ENCODE data around the gene KLHL13.

Gene KLHL13

GRCh38 chrX:117898226-117898625 lies 218.4 kb downstream of the KLHL13 start:
- DNase-seq (ENCODE audit: insufficient read length, low spot score) (no peak), FAIRE-seq (no peak)

GRCh38 chrX:117895418-117895817 lies 221.2 kb downstream of the KLHL13 start:
- FAIRE-seq (no peak), DNase-seq (ENCODE audit: insufficient read length, low spot score) (no peak)

- DNase-seq (ENCODE audit: insufficient read length, low spot score), result no peak
- FAIRE-seq, result no peak
Measured at GRCh38 chrX:117892469-117892868, 224.1 kb downstream of the KLHL13 start.

- FAIRE-seq (no peak), DNase-seq (ENCODE audit: insufficient read length, low spot score) (no peak)
Measured at GRCh38 chrX:117871796-117872195, 244.8 kb downstream of the KLHL13 start.

GRCh38 chrX:117860517-117860916 lies 256.1 kb downstream of the KLHL13 start:
- FAIRE-seq, result no peak
- no peak for DNase-seq (ENCODE audit: insufficient read length, low spot score)

- FAIRE-seq, result no peak
- DNase-seq (ENCODE audit: insufficient read length, low spot score), result no peak
Measured at GRCh38 chrX:117854806-117855205, 261.8 kb downstream of the KLHL13 start.

GRCh38 chrX:117851025-117851424 lies 265.6 kb downstream of the KLHL13 start:
- no peak for DNase-seq (ENCODE audit: insufficient read length, low spot score)
- no peak for FAIRE-seq

Data from HTR-8/SVneo (cell line).